Measurements from ENCODE around the gene AGAP1.

DNA sequence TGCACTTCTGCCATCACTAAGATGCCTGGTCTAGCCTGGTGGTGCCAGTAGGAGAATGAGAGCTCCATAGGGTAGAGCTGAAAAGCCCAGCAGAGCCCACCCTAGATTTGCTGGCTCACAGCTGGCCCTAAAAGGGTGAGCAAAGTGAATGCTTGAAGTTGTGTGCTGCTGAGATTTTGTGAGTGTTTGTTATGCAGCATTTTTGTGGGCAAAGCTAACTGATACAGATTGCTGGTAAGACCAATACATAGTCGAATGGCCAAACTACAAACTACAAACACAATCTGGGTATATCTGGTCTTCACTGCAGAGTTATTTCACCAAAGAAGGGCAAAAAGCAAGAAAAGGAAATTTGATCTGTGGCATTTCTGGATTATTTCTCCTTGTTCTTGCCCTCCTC is 7.1 kb upstream of the AGAP1 start:
- TF ChIP-seq CTCF (conservative IDR thresholded peaks at IDR 0.05; ENCODE audit: low read length) (no peak), EZH2phosphoT487 (IDR thresholded peaks at IDR 0.05; ENCODE audit: borderline replicate concordance, low read depth, low read length) (no peak)

Data from OCI-LY7 (cell line).